HEK293T (cell line): ENCODE data around the gene ZNF26.

Experiments
- ARNT ChIP-seq: fragments of 450-650 bp; IDR thresholded peaks from 2 replicates; pipeline ENCODE4 v1.6.1; 2017; ENCODE audit warnings: mild to moderate bottlenecking
- BHLHE40 ChIP-seq: fragments of 450-650 bp; IDR thresholded peaks from 2 replicates; pipeline ENCODE4 v1.6.1; 2016; ENCODE audit warnings: mild to moderate bottlenecking, moderate library complexity, borderline replicate concordance
- FOXA1 ChIP-seq: fragments of 450-650 bp; IDR thresholded peaks from 2 replicates; pipeline ENCODE4 v1.6.1; 2016; ENCODE audit warnings: mild to moderate bottlenecking
- FOXM1 ChIP-seq: fragments of 450-650 bp; IDR thresholded peaks from 2 replicates; pipeline ENCODE4 v1.6.1; 2017; ENCODE audit warnings: mild to moderate bottlenecking, borderline replicate concordance
- HDGF ChIP-seq: fragments of 450-650 bp; IDR thresholded peaks from 2 replicates; pipeline ENCODE4 v1.6.1; 2017; ENCODE audit warnings: antibody characterized with exemption, borderline replicate concordance
- ZNF384 ChIP-seq: fragments of 450-650 bp; IDR thresholded peaks from 2 replicates; pipeline ENCODE4 v1.6.1; 2016

DNA sequence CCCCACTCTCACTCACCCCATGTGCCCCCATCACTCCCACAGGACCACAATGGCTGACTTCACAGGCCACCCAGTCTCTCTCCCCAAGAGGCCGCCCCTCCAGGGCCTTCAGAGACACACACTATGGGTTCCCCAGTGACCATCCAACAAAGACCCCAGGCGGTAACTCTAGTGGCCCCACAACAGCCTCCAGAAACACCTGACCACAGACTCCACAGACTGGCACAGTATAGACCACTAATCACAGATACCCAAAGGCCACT is 33.1 kb upstream of the ZNF26 start:
- TF ChIP-seq ARNT (no peak), FOXA1 (no peak), ZNF384 (no peak), FOXM1 (no peak), HDGF (no peak), BHLHE40 (no peak)
